ENCODE data around the gene KRTAP9-1. TPM values are rescaled to one million over a fixed set of nuclear protein-coding genes. Genes with fewer than 3 reads are reported as not detected.
"Not testable (repeated sequence)": the region's sequence is repeated elsewhere in the genome, so short reads cannot be mapped to it uniquely, and the experiment has no call there.

Gene KRTAP9-1
- total and polyA plus RNA-seq, 8 donors: not detected

DNA sequence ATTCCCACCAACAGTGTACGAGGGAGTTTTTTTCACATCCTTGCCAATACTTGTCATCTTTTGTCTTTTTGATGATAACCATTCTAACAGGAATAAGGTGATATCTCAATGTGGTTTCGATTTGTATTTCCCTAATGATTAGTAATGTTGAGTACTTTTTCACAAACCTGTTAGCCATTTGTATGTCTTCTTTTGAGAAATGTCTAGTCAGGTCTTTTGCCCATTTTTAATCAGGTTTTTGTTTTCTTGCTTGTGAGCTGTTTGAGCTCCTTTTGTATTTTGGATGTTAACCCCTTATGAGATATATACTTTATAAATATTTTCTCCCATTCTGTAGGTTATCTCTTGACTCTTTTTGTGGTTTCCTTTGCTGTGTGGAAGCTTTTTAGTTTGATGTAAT lies 38.2 kb upstream of the KRTAP9-1 start:
- Histone ChIP-seq H3K27me3 (peaks cover 0 to 19% (median 0%) of the 10 kb centered on the region in 3 donors), H3K4me1 (no peaks in the 10 kb centered on the region), H3K9me3 (no peaks in the 10 kb centered on the region), H3K4me3 (no peak overlapping the region), H3K27ac (no peak overlapping the region), H3K36me3 (no peaks in the 10 kb centered on the region)
- no peak for DNase-seq
- WGBS, 5 donors: 67 to 85% (median 73%) methylated on average over 2 of the region's 2 CpGs
- intact Hi-C loops (cut with DNase I; ENCODE audit: low total_unique reads): no loop called here
- no peak for TF ChIP-seq EP300 (IDR thresholded peaks at IDR 0.05)
- TF ChIP-seq POLR2AphosphoS5 (IDR thresholded peaks at IDR 0.05): no peak
- no peak for TF ChIP-seq CTCF (IDR thresholded peaks at IDR 0.05)
- TF ChIP-seq POLR2A (IDR thresholded peaks at IDR 0.05): no peak

DNA sequence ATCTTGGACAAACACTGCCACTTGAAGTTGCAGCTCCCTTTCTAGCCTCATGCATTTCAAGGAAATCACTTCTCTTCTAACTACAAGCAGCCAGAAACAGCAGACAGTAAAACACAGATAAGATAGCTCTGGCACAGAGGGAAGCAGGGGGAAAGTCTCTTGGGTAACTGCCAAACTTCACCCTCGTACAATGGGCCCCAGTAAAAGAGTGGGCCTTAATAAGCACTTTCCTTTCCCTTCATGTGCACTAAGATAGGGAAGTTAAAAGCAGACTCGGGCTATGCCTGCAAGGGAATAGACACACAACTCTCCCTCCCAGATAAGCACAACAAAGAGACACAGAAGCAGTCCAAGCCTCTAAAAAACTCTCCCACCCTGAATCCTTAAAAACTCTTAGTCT lies 35.8 kb upstream of the KRTAP9-1 start:
- Histone ChIP-seq H3K4me1 (no peaks in the 10 kb centered on the region), H3K27ac (no peak overlapping the region), H3K36me3 (no peaks in the 10 kb centered on the region), H3K27me3 (peaks cover 0 to 28% (median 0%) of the 10 kb centered on the region in 3 donors), H3K4me3 (no peak overlapping the region), H3K9me3 (no peaks in the 10 kb centered on the region)
- 13 to 19% (median 16%) methylated on average over 2 of the region's 2 CpGs for WGBS, 5 donors
- intact Hi-C loops (cut with DNase I; ENCODE audit: low total_unique reads): no loop called here
- peak in 1 of 2 donors; percentile 8 for DNase-seq
- TF ChIP-seq POLR2A (IDR thresholded peaks at IDR 0.05) (no peak), EP300 (IDR thresholded peaks at IDR 0.05) (no peak), POLR2AphosphoS5 (IDR thresholded peaks at IDR 0.05) (no peak), CTCF (IDR thresholded peaks at IDR 0.05) (no peak)

DNA sequence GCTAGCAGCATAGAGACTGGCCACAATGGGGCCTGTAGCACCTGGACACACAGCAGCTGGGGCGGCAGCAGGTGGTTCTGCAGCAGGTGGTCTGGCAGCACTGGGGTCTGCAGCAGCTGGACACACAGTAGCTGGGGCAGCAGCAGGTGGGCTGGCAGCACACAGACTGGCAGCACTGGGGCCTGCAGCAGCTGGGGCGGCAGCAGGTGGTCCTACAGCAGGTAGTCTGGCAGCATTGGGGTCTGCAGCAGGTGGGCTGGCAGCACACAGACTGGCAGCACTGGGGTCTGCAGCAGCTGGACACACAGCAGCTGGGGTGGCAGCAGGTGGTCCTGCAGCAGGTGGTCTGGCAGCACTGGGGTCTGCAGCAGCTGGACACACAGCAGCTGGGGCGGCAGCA lies 29.5 kb upstream of the KRTAP9-1 start:
- WGBS, 5 donors: 67 to 96% (median 90%) methylated on average over 3 of the region's 3 CpGs
- H3K27ac ChIP-seq; H3K36me3 ChIP-seq; H3K4me3 ChIP-seq; H3K9me3 ChIP-seq; H3K4me1 ChIP-seq; intact Hi-C loops (cut with DNase I; ENCODE audit: low total_unique reads); DNase-seq: not testable (repeated sequence)
- H3K27me3 ChIP-seq: peaks cover 0 to 29% (median 4%) of the 10 kb centered on the region in 3 donors

DNA sequence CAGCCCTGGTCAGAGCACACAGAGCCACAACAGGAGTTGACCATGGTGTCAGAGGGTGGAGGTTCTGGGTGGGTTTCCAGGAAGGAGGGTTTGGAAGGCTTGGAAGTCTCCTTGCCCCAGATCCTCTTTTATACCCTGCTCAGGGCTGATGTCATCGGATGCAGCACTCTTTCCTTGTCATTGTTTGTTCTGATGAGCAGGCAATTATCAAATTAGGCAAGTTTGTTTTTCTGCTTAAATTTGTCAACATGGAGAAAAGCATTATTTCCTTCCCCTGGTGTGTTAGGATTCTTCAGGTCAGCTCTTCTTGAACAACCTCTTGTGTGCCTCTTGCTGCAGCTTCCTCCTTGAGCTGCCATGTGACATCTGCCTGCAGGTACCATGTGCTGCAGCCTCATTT lies 29.0 kb upstream of the KRTAP9-1 start, which contains the start of gene KRTAP4-4:
Gene KRTAP4-4, minus strand, starts transcription at position 101 of the 400 bp plus-strand sequence. Its CDS starts 57 bp downstream, at position 44.
- WGBS, 5 donors: 78 to 96% (median 85%) methylated on average over 1 of the region's 1 CpG
- Histone ChIP-seq H3K9me3 (no peaks in the 10 kb centered on the region), H3K36me3 (no peaks in the 10 kb centered on the region), H3K27ac (no peak within 1 kb of the TSS), H3K4me1 (no peaks in the 10 kb centered on the region), H3K4me3 (no peak within 1 kb of the TSS), H3K27me3 (peaks cover 0 to 29% (median 4%) of the 10 kb centered on the region in 3 donors)
- intact Hi-C loops (cut with DNase I; ENCODE audit: low total_unique reads): no loop called here
- TF ChIP-seq CTCF (IDR thresholded peaks at IDR 0.05): no peak
- no peak for TF ChIP-seq EP300 (IDR thresholded peaks at IDR 0.05)
- no peak for TF ChIP-seq POLR2AphosphoS5 (IDR thresholded peaks at IDR 0.05)
- no peak for TF ChIP-seq POLR2A (IDR thresholded peaks at IDR 0.05)
- DNase-seq: no peak

GRCh38 chr17:41163828-41164227 lies 25.9 kb upstream of the KRTAP9-1 start:
- intact Hi-C loops (cut with DNase I; ENCODE audit: low total_unique reads): no loop called here
- peaks cover 0 to 10% (median 4%) of the 10 kb centered on the region in 3 donors for H3K27me3 ChIP-seq
- no peaks in the 10 kb centered on the region for H3K9me3 ChIP-seq
- TF ChIP-seq CTCF (IDR thresholded peaks at IDR 0.05): no peak
- TF ChIP-seq EP300 (IDR thresholded peaks at IDR 0.05): no peak
- no peak for TF ChIP-seq POLR2AphosphoS5 (IDR thresholded peaks at IDR 0.05)
- TF ChIP-seq POLR2A (IDR thresholded peaks at IDR 0.05): no peak
- no peak for DNase-seq
- no peak overlapping the region for H3K4me3 ChIP-seq
- WGBS, 5 donors: 52 to 70% (median 59%) methylated on average over 7 of the region's 7 CpGs
- no peaks in the 10 kb centered on the region for H3K4me1 ChIP-seq
- H3K27ac ChIP-seq: no peak overlapping the region
- H3K36me3 ChIP-seq: no peaks in the 10 kb centered on the region

Data from stomach (tissue), 9 donors.